GM12878 (cell line): ENCODE results near the gene SRCIN1. TPM values are rescaled to one million over a fixed set of nuclear protein-coding genes. Genes with fewer than 3 reads are reported as not detected.

Source experiments
- ATAC-seq: fragments of 200-7000 bp; cut with Tn5 transposase; 3 replicates; pipeline ENCODE4 v1.9.1; 2020; ENCODE audit warnings: mild to moderate bottlenecking, moderate library complexity
- BruUV-seq: library from RNA; stranded (reverse); fragments of 400-500 nt; replicated peaks from 2 replicates; lab custom pipeline; 2021; lab: Mats Ljungman, UMichigan
- CTCF ChIA-PET: fragments of 300-600 bp; sonication (Branson Sonifier 250); formaldehyde crosslinking; extraction: SDS; loops from one replicate; lab custom pipeline; 2021; ENCODE audit warnings: inconsistent platforms; lab: Yijun Ruan, JAX
- POLR2A ChIA-PET: fragments of 350-600 bp; formaldehyde crosslinking; extraction: SDS; loops from one replicate; lab custom pipeline; 2021; ENCODE audit warnings: inconsistent platforms; lab: Charles Lee
- RAD21 ChIA-PET: fragments of 300-600 bp; sonication (Branson Sonifier 250); formaldehyde crosslinking; loops from one replicate; lab custom pipeline; 2023; ENCODE audit warnings: antibody characterized with exemption; ENCODE audit not compliant: unreplicated experiment; lab: Charles Lee
- SMC1A ChIA-PET: fragments of 300-600 bp; sonication (Branson Sonifier 250); formaldehyde crosslinking; loops from one replicate; lab custom pipeline; 2023; ENCODE audit not compliant: unreplicated experiment, uncharacterized antibody; lab: Charles Lee
- DNase-seq: peaks from one replicate; pipeline ENCODE4 v3.0.0-alpha.2; 2011; ENCODE audit warnings: low read depth, low spot score
- FAIRE-seq: peaks from 3 replicates; lab custom pipeline; 2011; peaks lifted over from hg19 to GRCh38; lab: Jason Lieb, UNC
- H2AFZ ChIP-seq: 2 replicates; pipeline ENCODE4 v1.6.0; 2011; ENCODE audit warnings: low read depth, low read length, control low read depth; ENCODE audit not compliant: control insufficient read depth
- H3K27ac ChIP-seq: 2 replicates; pipeline ENCODE4 v1.5.1; 2011; ENCODE audit warnings: control low read depth; ENCODE audit not compliant: control insufficient read depth, insufficient read depth
- H3K27me3 ChIP-seq, 2 experiments: replicated peaks in 1 of 2; 2 replicates each; pipeline versions ENCODE4 v1.6.0 to v1.6.1; 2011; ENCODE audit warnings: low read length in 1 of 2; ENCODE audit not compliant: control insufficient read depth in 2 of 2, insufficient read depth in 2 of 2
- H3K36me3 ChIP-seq, 2 experiments: 2 replicates each; pipeline ENCODE4 v1.5.1; 2011; ENCODE audit warnings: low read length in 1 of 2; ENCODE audit not compliant: control insufficient read depth in 2 of 2, insufficient read depth in 2 of 2
- H3K4me1 ChIP-seq: 2 replicates; pipeline ENCODE4 v1.6.1; 2011; ENCODE audit warnings: mild to moderate bottlenecking, low read length, moderate library complexity, mixed read lengths; ENCODE audit not compliant: control insufficient read depth, insufficient read depth
- H3K4me2 ChIP-seq: 2 replicates; pipeline ENCODE4 v1.6.0; 2011; ENCODE audit warnings: control low read depth; ENCODE audit not compliant: control insufficient read depth, insufficient read depth
- H3K4me3 ChIP-seq: fragments of 200-600 bp; sonication (generic); 2 replicates; pipeline ENCODE4 v1.5.1; 2016
- H3K79me2 ChIP-seq: 2 replicates; pipeline ENCODE4 v1.6.0; 2011; ENCODE audit warnings: low read length; ENCODE audit not compliant: control insufficient read depth, insufficient read depth
- H3K9ac ChIP-seq: 2 replicates; pipeline ENCODE4 v1.8.0; 2011; ENCODE audit warnings: low read length, control low read depth, mixed read lengths; ENCODE audit not compliant: control insufficient read depth, insufficient read depth
- H3K9me3 ChIP-seq: replicated peaks from 3 replicates; pipeline ENCODE4 v1.5.1; 2011; ENCODE audit warnings: mild to moderate bottlenecking, low read length; ENCODE audit not compliant: control insufficient read depth, insufficient read depth
- H4K20me1 ChIP-seq: 2 replicates; pipeline ENCODE4 v1.6.0; 2011; ENCODE audit not compliant: control insufficient read depth, insufficient read depth
- ETV6 ChIP-seq, 2 experiments: fragments of 450-650 bp in 1 of 2; IDR thresholded peaks in 1 of 2; conservative IDR thresholded peaks in 1 of 2; 2 replicates each; pipeline ENCODE4 v1.6.1; 2014; ENCODE audit warnings: antibody characterized with exemption in 1 of 2, borderline replicate concordance in 1 of 2, low read depth in 1 of 2, mild to moderate bottlenecking in 1 of 2, moderate library complexity in 1 of 2
- FOXM1 ChIP-seq: IDR thresholded peaks from 2 replicates; pipeline ENCODE4 v1.6.1; 2012; ENCODE audit warnings: low read depth, mild to moderate bottlenecking, inconsistent platforms, low read length, moderate library complexity
- NFXL1 ChIP-seq: fragments of 450-650 bp; IDR thresholded peaks from 2 replicates; pipeline ENCODE4 v1.6.1; 2017; ENCODE audit warnings: antibody characterized with exemption, mild to moderate bottlenecking, borderline replicate concordance
- REST ChIP-seq: IDR thresholded peaks from 2 replicates; pipeline ENCODE4 v1.6.1; 2012; ENCODE audit warnings: mild to moderate bottlenecking, low read depth, low read length
- RUNX3 ChIP-seq: IDR thresholded peaks from 2 replicates; pipeline ENCODE4 v1.6.1; 2012; ENCODE audit warnings: low read length, inconsistent platforms
- SP1 ChIP-seq: IDR thresholded peaks from one replicate; pipeline ENCODE4 v1.6.1; 2011; ENCODE audit warnings: low read depth, low read length
- SPI1 ChIP-seq: IDR thresholded peaks from 2 replicates; pipeline ENCODE4 v1.6.1; 2011; ENCODE audit warnings: low read depth, mild to moderate bottlenecking, low read length, moderate library complexity, borderline replicate concordance; ENCODE audit not compliant: insufficient read depth
- WGBS: methylation state at CpG from one replicate; pipeline ENCODE4 v1.1.6; 2016; ENCODE audit warnings: low lambda C conversion rate; ENCODE audit not compliant: insufficient replicate concordance, insufficient coverage; ENCODE audit errors: missing lambda C conversion rate; 5-methylcytosine and 5-hydroxymethylcytosine counted together
- in situ Hi-C: fragments of 300-500 bp; cut with MboI; formaldehyde crosslinking; loops from 9 replicates; pipeline ENCODE4 v1.14.3; 2018; ENCODE audit warnings: mixed read lengths
- intact Hi-C: fragments of 100-400 bp; cut with micrococcal nuclease; formaldehyde crosslinking; loops from one replicate; pipeline ENCODE4 v1.14.2; 2022; ENCODE audit not compliant: unreplicated experiment
- polyA plus RNA-seq, 11 experiments: library from polyadenylated mRNA; depleted of rRNA in 4 of 11; unstranded in 6 of 11; stranded (reverse) in 5 of 11; fragments of >200 nt; fragmentation: Nextera tagmentation in 4 of 11; fragmentation: Illumina TruSeq in 1 of 11; extraction: Ambion mirVana in 4 of 11; extraction: Trizol in 1 of 11; gene quantifications; 1 replicate in 1 of 11; 2 replicates in 10 of 11; pipeline versions ENCODE4 v1.2.1 to v1.2.3, GENCODE V29; 2011 to 2016; ENCODE audit warnings: inconsistent platforms in 2 of 11, missing spikeins in 2 of 11, low read depth in 1 of 11
- total RNA-seq, 4 experiments: library from RNA; depleted of rRNA in 3 of 4; stranded (reverse); fragments of >200 nt in 3 of 4; fragmentation: Illumina TruSeq in 1 of 4; extraction: Trizol in 1 of 4; gene quantifications; 2 replicates each; pipeline versions ENCODE4 v1.2.1 to v1.2.3, GENCODE V29; 2013 to 2021
- TF ChIP-seq, protein P1 (sequence below): IDR thresholded peaks from 2 replicates; pipeline ENCODE4 v1.6.1; 2011; ENCODE audit warnings: borderline replicate concordance, low read depth, mild to moderate bottlenecking, moderate library complexity, mixed read lengths, low read length; ENCODE audit not compliant: insufficient read depth; ENCODE audit errors: extremely low read length

The SRCIN1 gene
- total and polyA plus RNA-seq, 10 of the 15 experiments (the other 5 are each of a cell fraction or from before 2014, with no cell fraction given): under 0.01 to 0.74 (median 0.20) TPM; not detected in 3

- TF ChIP-seq FOXM1: no peak
These were observed at the start of gene SRCIN1 (continued) for GRCh38 chr17:38605841-38606645.

DNA sequence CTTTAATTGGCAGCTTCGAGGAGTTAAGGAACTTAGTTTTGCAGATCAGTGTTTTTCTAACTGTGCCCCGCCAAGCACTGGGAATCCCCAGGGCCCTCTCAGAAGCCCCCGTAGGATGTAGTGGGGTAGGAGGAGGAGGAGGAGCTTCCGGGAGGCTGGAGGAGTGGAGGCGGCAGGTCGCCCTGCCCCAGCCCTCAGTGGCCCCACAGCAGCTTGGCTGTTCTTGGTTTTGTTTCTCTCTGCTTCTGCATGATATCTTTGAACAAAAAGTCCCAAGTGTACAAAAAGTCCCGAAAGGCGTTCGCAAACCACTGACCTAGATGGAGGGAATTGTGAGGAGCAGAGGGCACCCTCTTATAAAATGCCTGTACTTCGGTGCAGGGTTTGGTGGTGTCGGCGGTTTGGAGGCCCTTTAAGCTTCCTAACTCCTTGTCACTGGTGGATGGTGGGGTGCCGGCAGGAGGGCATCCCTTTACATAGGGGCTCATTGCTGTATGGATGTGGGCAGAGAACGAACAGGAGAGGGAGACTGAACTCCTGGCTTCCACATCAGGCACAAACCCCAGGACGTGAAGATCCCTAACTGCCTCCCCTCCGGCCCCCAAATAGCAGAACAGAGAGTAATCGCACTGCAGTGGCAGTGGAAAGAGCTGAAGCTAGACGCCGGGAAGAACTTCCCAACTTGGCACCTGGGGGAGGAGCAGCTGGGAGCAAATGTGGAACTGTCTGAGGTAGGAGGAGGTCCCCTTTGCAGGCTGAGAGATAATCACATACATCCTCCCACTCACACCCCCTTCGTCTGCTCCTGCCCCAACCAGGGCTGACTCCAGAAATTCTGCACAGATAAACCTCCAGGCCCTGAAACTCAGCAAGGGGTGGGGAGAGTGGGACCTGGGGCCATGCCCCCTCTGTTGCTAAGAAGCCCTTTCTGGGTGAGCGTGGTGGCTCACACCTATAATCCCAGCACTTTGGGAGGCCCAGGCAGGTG, 49.0 kb upstream of the SRCIN1 start:
- intact Hi-C loops (loop anchor here (2.0 kb wide), 2 partner anchors 20 to 48 kb away; partner anchors contain the start of gene EPOP), in situ Hi-C loops (no loop called here)
- DNase-seq (peak; percentile 64), ATAC-seq (peak; percentile 94), FAIRE-seq (no peak)
- H3K9me3 ChIP-seq: no peaks in the 10 kb centered on the region
- H3K27me3 ChIP-seq: no peaks in the 10 kb centered on the region
- no peaks in the 10 kb centered on the region for H3K36me3 ChIP-seq
- ChIA-PET SMC1A (interaction anchor here (0.7 to 3.2 kb wide), 15 partner anchors 8 to 99 kb away, joined by 3 to 29 read pairs (median 5); no protein-coding TSS in a partner anchor), POLR2A (interaction anchor here (1.1 to 2.9 kb wide), 4 partner anchors 8 to 39 kb away, joined by 3 to 19 read pairs (median 4); no protein-coding TSS in a partner anchor), CTCF (interaction anchor here (0.7 to 7.0 kb wide), 12 partner anchors 7 to 169 kb away, joined by 3 to 63 read pairs (median 5); partner anchors contain the start of gene SRCIN1), RAD21 (interaction anchor here (0.7 to 3.7 kb wide), 15 partner anchors 8 to 96 kb away, joined by 3 to 28 read pairs (median 5); no protein-coding TSS in a partner anchor)
- H3K4me3 ChIP-seq: peak overlapping the region; percentile 33; the same call in 1 of the 2 replicates
- no peaks in the 10 kb centered on the region for H3K79me2 ChIP-seq
- H3K4me1 ChIP-seq: peaks cover 60% of the 10 kb centered on the region
- BruUV-seq: no TSS peak
- H3K4me2 ChIP-seq: peak overlapping the region; percentile 91
- WGBS: 2% methylated on average over 21 of the region's 21 CpGs
- peak overlapping the region; percentile 87 for H3K27ac ChIP-seq
- H3K9ac ChIP-seq: peak overlapping the region; percentile 57
- H4K20me1 ChIP-seq: no peaks in the 10 kb centered on the region
- H2AFZ ChIP-seq: peak overlapping the region; percentile 13
- peak; percentile 76 for TF ChIP-seq RUNX3
- peak; percentile 11; the same call in 1 of the 2 replicates for TF ChIP-seq REST
- peak; percentile 31; the same call in 1 of the 2 replicates for TF ChIP-seq SPI1
- TF ChIP-seq, protein P1, sequence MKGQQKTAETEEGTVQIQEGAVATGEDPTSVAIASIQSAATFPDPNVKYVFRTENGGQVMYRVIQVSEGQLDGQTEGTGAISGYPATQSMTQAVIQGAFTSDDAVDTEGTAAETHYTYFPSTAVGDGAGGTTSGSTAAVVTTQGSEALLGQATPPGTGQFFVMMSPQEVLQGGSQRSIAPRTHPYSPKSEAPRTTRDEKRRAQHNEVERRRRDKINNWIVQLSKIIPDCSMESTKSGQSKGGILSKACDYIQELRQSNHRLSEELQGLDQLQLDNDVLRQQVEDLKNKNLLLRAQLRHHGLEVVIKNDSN: no peak
- TF ChIP-seq SP1: peak; percentile 40
- 0 out of 2 replicates have a peak, but pooled peaks have one; percentile 27 for TF ChIP-seq NFXL1
- TF ChIP-seq ETV6 (conservative IDR thresholded peaks at IDR 0.05 in 1 of 2, IDR thresholded peaks at IDR 0.05 in 1 of 2; ENCODE audit: borderline replicate concordance in 1 of 2, low read depth in 1 of 2): no peak
